ENCODE results near the gene SPATS2.

DNA sequence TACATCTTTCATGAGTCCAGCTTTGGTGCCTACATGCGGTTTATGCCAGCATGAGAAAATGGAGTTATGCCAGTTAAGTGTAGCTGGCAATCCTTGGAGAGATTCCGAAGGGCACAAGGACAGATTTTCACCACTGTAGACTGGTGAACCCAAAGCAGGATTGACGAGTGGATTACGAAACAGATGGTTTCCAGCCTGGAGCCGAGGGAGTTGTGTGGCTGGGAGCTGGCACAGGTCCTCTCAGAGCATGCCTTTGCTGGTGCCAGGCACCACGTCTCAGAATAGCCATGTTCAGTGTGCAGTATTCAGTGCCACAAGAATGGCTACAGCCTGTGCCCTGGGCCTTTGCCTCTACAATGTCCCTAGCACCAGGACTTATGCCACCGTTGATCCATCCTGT lies 184.8 kb downstream of the SPATS2 start:
- TF ChIP-seq TARDBP (IDR thresholded peaks at IDR 0.05) (no peak), FOXK2 (IDR thresholded peaks at IDR 0.05) (no peak)

Data from HEK293T (cell line).